NCI-H1048 (cell line): ENCODE data around the gene NLGN4X.
"Not testable (repeated sequence)": the region's sequence is repeated elsewhere in the genome, so short reads cannot be mapped to it uniquely, and the experiment has no call there.

Experiments used
- DNase-seq: peaks from one replicate; lab custom pipeline; 2025; lab: John Stamatoyannopoulos, UW

The NLGN4X gene

GRCh38 chrX:6005856-6006255 lies 222.8 kb downstream of the NLGN4X start:
- DNase-seq: no peak

GRCh38 chrX:6004529-6004928 lies 224.1 kb downstream of the NLGN4X start:
- DNase-seq: no peak

- no peak for DNase-seq
These were observed 226.6 kb downstream of the NLGN4X start for GRCh38 chrX:6002056-6002455.

DNA sequence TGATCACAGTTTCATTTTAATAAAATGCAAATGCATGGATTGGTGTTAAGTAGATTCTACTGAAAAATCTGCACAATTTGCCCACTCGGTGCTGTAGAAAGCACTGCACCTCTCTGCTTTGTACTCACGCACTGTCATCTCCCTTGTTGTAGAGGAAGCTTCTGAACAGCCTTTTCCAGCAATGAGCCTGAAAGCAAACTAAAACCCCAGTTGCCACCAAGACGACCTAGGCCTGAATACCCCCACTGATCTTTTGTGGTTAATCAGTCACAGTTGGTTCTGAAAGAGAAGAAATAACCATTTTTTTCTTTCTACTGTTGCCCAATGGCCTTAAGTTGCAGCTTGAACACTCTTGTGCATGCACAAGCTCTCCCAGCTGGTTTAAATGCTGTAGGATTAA lies 229.8 kb downstream of the NLGN4X start:
- no peak for DNase-seq

DNA sequence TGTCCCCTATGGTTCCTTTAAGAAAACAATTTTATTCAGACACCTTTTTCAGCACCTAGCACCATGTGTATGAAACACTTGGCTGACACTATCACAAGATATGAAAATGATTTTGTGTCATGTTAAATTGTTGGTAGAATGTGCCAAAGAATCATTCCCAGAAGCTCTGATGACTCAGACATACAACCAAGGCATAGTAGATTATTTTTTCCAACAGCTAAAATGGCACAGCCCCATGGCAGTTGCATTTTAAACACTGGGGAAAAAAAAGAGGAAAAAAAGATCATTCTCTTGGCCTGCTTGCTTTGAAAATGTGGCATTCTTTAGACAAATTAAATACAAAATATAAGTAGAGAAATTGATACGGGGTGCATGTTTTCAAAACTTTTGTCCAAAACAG lies 230.2 kb downstream of the NLGN4X start:
- DNase-seq: no peak

GRCh38 chrX:5991393-5991792 lies 237.3 kb downstream of the NLGN4X start:
- no peak for DNase-seq

DNA sequence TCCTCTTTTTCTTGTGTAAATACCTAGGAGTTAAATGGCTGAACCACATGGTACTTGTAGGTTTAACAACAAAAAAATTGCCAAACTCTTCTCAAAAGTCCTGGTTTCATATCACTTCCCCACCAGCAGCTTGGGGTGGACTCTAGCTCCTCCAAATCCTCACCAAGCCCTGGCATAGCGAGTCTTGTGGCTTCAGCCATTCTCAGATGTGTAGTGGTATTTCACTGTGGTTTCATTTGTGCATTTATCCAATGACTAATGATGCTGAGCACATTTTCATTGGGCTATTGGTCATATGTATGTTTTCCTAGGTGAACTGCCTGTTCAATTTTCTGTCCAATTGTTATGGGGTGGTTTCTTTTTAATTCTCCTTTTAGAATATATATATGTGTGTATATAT lies 249.3 kb downstream of the NLGN4X start:
- DNase-seq: no peak

- no peak for DNase-seq
These were observed 252.3 kb downstream of the NLGN4X start for GRCh38 chrX:5976332-5976731.

DNA sequence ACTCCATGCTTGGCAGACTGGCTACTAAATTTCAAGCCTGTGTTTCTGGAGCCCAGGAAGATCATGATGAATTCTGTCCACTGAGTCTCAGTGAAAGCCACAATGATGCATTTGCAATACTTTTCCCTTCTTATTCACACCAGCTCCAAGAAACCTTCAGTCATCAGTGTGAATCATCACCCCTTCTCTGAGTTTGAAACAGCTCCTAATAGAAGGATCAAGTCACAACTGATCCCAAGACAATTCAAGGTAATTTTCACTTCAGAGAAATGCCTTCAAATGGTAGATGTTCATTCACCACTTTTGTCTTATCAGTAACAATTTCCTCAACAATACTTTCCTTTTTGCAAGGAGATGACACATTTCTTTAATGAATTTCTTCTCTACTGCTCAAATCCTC lies 257.4 kb downstream of the NLGN4X start:
- no peak for DNase-seq

DNA sequence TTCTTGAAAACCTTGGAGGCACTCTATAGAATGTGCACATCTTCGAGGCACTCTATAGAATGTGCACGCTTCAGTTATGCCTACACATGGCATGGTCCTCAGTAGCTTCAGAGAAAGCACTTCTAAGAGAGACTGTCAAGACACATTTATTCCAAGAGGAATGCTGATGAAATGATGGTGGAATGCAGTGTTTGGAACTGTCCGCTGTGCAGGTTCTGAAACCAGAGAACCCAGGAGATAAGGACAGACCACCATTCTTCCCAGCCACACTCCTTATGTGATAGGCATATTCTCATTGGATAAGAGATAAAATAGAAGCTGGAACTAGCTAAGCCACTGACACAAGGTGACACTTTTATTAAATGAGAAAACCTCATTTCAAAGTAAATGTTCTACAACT lies 263.3 kb downstream of the NLGN4X start:
- DNase-seq: no peak

DNA sequence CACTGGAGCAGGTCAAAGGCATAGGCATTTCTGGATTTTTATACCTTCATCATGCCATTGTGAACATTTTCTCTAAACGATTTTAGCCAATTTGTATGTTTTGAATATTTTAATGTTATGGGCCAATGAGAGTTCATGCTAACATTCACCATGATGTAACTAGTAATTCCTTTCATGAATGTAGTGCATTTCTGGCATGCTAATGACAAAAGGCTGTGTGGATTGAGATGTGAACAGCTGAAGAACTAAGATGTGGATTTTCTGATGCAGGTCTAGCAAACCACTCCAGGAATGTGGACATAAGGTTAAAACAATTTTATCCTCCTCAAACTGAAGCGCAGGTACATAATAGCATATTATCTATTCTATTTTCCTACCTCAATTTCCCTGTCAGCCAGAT lies 269.4 kb downstream of the NLGN4X start:
- no peak for DNase-seq

DNA sequence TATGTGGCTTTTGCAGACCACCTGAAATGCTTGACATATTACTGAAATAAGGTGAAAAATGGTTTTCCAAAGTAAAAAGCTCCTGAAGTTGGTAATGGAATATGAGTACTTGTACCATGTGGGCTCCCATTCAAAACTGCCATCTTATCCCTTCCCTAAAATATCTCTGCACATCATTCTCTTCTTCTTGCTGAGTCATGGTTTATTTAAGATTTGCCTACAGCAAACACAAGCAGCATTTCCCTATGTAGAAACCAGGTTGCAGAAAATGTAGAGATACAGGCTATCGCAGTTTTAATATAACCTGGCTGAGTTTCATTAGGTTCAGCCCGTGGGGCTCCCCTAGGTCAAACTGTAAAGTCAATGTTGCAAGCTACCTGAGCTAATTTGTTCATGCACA lies 270.1 kb downstream of the NLGN4X start:
- no peak for DNase-seq

- no peak for DNase-seq
These were observed 271.2 kb downstream of the NLGN4X start for GRCh38 chrX:5957506-5957905.

DNA sequence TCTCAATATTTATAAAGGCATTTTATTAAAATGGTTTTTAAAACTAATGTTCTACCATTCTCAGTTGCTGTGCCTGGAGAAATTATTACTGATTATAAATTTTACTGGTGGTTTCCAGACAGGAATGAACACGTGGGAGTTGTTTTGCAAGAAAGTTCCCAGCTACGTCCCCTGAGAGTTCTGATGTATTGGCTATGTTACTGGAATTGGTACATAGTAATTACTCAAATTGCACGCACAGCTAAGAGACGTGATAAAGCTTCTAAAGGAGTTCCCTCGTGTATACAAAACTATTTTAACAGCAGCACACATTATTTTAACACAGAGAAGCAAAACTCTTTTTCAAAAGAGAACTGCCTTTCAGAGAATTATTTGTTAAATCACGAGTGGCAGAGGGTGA lies 292.2 kb downstream of the NLGN4X start:
- no peak for DNase-seq

DNA sequence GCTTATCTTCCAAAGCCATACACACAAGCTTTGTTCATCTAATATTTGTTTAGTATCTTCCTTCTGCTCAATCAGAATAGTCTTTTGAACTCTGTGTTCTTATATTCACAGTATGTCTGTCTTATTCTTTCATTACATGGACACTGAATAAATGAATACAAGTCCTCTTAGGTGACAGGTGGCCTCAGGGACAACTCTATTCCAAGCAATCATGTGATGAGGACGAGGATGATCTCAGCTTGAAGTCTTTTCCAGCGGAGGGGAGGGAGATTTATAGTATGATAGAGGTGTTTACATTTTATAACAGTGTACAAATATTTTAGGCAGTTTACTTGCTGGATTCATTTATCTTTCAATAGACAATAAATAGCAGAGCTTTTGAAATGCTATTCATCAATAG lies 300.4 kb downstream of the NLGN4X start:
- no peak for DNase-seq

GRCh38 chrX:5916945-5917344 lies 311.7 kb downstream of the NLGN4X start:
- no peak for DNase-seq

- DNase-seq: no peak
These were observed 312.9 kb downstream of the NLGN4X start for GRCh38 chrX:5915783-5916182.

GRCh38 chrX:5907207-5907606 lies 321.5 kb downstream of the NLGN4X start:
- no peak for DNase-seq

GRCh38 chrX:5903586-5904190 lies 325.0 kb downstream of the NLGN4X start:
- DNase-seq: not testable (repeated sequence)

DNA sequence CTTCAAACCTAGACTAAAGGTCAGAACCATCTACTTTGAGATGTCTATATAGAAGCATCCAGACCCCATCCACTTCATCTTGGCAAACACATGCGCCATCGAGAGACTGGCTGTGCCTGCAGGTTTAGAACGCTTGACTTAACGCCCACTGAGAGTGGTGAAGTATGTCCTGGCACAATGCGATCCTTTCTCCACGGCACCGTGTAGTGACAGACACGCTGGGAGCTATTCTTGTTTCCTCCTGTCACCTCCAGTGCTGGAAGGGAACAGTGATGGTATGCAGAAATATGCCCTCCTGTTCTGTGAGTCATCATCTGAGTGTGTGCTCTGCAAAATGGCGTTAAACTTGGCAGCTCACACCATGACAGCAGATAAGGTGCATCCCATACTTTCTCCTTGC lies 330.2 kb downstream of the NLGN4X start:
- no peak for DNase-seq

DNA sequence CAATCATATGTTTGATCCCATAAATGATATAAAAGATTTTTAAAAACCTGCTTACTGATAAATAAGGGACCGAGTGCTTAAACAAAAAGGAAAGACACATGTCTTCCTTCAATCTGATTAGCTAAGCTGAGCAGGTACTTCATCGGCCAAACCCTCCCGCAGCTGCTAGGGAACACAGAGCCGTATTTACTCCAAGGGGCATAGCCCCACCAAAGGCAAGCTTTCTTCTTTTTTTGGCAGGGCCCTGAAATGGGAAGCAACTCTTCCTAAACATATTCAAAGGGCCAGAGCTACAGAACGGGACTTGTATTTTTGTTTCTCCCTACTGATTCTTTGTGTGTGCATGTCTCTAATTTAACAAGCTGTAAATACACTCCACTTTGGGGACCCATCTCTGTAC lies 337.3 kb downstream of the NLGN4X start:
- no peak for DNase-seq

DNA sequence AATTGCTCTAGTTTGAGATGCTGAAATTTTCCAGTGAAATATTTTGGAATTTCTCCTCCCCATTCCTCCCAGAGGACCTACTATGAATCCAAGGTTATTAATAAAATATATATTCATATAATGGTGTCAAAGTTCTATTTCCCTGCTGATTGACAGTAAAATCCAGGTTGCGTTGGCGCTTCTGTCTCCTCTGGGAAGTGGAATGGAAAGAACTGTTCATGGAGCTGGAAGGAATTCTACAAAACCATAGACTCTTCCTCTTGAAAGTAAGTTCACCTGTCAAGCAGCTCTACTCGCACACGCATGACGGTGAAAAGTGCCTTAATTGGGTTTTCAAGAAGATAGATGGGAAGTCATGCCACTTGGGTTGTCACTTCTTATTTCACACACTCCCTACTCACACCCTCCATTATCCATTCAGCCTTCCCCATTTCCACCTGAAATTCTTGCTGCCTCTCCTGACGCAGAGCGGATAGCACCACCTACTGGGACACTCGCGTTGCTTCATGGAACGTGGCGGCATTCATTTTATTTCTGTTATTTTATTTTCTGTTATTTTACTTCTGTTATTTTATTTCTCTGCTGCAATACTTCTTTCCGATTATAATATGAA lies 351.6 kb downstream of the NLGN4X start:
- no peak for DNase-seq

DNA sequence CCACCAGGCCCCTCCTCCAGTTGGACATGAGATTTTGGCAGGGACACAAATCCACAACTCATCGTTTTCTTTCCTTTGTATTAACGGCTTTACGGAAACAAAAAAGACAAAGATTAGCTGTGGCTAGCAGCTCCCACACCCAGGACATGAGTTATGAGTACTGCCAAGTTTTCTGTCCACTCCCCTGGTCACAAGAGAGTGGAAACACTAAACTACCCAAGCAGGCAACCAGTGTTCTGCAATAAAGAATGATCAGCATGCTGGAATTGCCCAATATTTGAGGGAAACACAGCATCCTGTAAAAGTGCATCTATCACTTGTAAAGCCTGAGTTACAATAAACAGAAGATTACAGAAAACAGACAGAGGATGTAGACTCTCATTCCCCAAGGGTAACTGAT lies 358.4 kb downstream of the NLGN4X start:
- no peak for DNase-seq

DNA sequence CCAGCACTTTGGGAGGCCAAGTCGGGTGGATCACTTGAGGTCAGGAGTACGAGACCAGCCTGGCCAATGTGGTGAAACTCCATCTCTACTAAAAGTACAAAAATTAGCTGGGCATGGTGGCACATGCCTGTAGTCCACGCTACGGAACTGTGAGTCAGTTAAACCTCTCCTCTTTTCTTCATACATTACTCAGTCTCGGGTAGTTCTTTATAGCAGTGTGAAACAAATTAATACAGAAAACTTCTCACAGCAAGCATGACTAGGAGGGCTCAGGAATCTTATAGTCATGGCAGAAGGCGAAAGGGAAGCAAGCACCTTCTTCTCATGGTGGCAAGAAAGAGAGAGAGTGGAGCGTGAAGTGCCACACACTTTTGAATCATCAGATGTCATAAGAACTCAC lies 358.9 kb downstream of the NLGN4X start:
- no peak for DNase-seq
